Neutrophil (primary cell): Measurements from ENCODE around the gene IGLL1.
"Not testable (repeated sequence)": the region's sequence is repeated elsewhere in the genome, so short reads cannot be mapped to it uniquely, and the experiment has no call there.

Experiments
- H3K27ac ChIP-seq: fragments of 200-600 bp; sonication (generic); 2 replicates; pipeline ENCODE4 v1.5.1; 2016; ENCODE audit warnings: mild to moderate bottlenecking, moderate library complexity
- H3K27me3 ChIP-seq: fragments of 200-600 bp; sonication (generic); 2 replicates; pipeline ENCODE4 v1.6.0; 2016; ENCODE audit warnings: mild to moderate bottlenecking
- H3K36me3 ChIP-seq: fragments of 200-600 bp; sonication (generic); 2 replicates; pipeline ENCODE4 v1.5.1; 2017
- H3K4me1 ChIP-seq, 2 experiments: fragments of 200-600 bp in 1 of 2; sonication (generic) in 1 of 2; 1 replicate in 1 of 2; 2 replicates in 1 of 2; pipeline versions ENCODE4 v1.5.1 to v1.6.1; 2013 to 2016; ENCODE audit warnings: low read depth in 1 of 2, low read length in 1 of 2, mild to moderate bottlenecking in 1 of 2, moderate library complexity in 1 of 2; ENCODE audit not compliant: control insufficient read depth in 1 of 2, insufficient read depth in 1 of 2
- H3K4me3 ChIP-seq, 2 experiments: fragments of 200-600 bp in 1 of 2; sonication (generic) in 1 of 2; 1 replicate in 1 of 2; 2 replicates in 1 of 2; pipeline ENCODE4 v1.5.1; 2013 to 2016; ENCODE audit warnings: low read depth in 1 of 2, low read length in 1 of 2, mild to moderate bottlenecking in 1 of 2, moderate library complexity in 1 of 2
- H3K9me3 ChIP-seq: fragments of 200-600 bp; sonication (generic); 2 replicates; pipeline ENCODE4 v1.5.1; 2016
- CTCF ChIP-seq: fragments of 200-600 bp; sonication (generic); IDR thresholded peaks from 2 replicates; pipeline ENCODE4 v1.5.1; 2016; ENCODE audit warnings: antibody characterized with exemption

Gene IGLL1

GRCh38 chr22:23539135-23539838 lies 40.8 kb downstream of the IGLL1 start:
- H3K27ac ChIP-seq, result no peak overlapping the region
- no peaks in the 10 kb centered on the region for H3K9me3 ChIP-seq
- H3K4me3 ChIP-seq, result no peak overlapping the region
- H3K27me3 ChIP-seq, result peaks cover 24% of the 10 kb centered on the region
- peaks cover 0 to 2% of the 10 kb centered on the region in 2 experiments for H3K4me1 ChIP-seq
- H3K36me3 ChIP-seq, result no peaks in the 10 kb centered on the region
- TF ChIP-seq CTCF, result peak; percentile 59

GRCh38 chr22:23538696-23539030 lies 41.4 kb downstream of the IGLL1 start:
- peaks cover 26% of the 10 kb centered on the region for H3K27me3 ChIP-seq
- not testable (repeated sequence) for H3K27ac ChIP-seq, H3K4me3 ChIP-seq, H3K9me3 ChIP-seq, H3K36me3 ChIP-seq, H3K4me1 ChIP-seq

GRCh38 chr22:23537830-23538695 lies 42.0 kb downstream of the IGLL1 start:
- H3K27me3 ChIP-seq, result peaks cover 32% of the 10 kb centered on the region
- not testable (repeated sequence) for H3K36me3 ChIP-seq, H3K9me3 ChIP-seq, H3K4me1 ChIP-seq, H3K27ac ChIP-seq, H3K4me3 ChIP-seq

GRCh38 chr22:23537416-23537815 lies 42.7 kb downstream of the IGLL1 start:
- Histone ChIP-seq H3K4me3 (no peak overlapping the region), H3K9me3 (no peaks in the 10 kb centered on the region), H3K4me1 (peaks cover 0 to 2% of the 10 kb centered on the region in 2 experiments), H3K27ac (no peak overlapping the region), H3K27me3 (peaks cover 35% of the 10 kb centered on the region), H3K36me3 (no peaks in the 10 kb centered on the region)
- TF ChIP-seq CTCF, result no peak

GRCh38 chr22:23536821-23537345 lies 43.2 kb downstream of the IGLL1 start:
- H3K4me3 ChIP-seq, result no peak overlapping the region
- H3K36me3 ChIP-seq, result no peaks in the 10 kb centered on the region
- peaks cover 35% of the 10 kb centered on the region for H3K27me3 ChIP-seq
- no peaks in the 10 kb centered on the region for H3K9me3 ChIP-seq
- TF ChIP-seq CTCF, result no peak
- peaks cover 0 to 2% of the 10 kb centered on the region in 2 experiments for H3K4me1 ChIP-seq
- H3K27ac ChIP-seq, result no peak overlapping the region

GRCh38 chr22:23535790-23536661 lies 44.1 kb downstream of the IGLL1 start:
- not testable (repeated sequence) for H3K4me1 ChIP-seq, H3K36me3 ChIP-seq, H3K27ac ChIP-seq, H3K4me3 ChIP-seq, H3K9me3 ChIP-seq
- peaks cover 35% of the 10 kb centered on the region for H3K27me3 ChIP-seq
